ENCODE measurements around the gene C2CD5.

C2CD5 gene

DNA sequence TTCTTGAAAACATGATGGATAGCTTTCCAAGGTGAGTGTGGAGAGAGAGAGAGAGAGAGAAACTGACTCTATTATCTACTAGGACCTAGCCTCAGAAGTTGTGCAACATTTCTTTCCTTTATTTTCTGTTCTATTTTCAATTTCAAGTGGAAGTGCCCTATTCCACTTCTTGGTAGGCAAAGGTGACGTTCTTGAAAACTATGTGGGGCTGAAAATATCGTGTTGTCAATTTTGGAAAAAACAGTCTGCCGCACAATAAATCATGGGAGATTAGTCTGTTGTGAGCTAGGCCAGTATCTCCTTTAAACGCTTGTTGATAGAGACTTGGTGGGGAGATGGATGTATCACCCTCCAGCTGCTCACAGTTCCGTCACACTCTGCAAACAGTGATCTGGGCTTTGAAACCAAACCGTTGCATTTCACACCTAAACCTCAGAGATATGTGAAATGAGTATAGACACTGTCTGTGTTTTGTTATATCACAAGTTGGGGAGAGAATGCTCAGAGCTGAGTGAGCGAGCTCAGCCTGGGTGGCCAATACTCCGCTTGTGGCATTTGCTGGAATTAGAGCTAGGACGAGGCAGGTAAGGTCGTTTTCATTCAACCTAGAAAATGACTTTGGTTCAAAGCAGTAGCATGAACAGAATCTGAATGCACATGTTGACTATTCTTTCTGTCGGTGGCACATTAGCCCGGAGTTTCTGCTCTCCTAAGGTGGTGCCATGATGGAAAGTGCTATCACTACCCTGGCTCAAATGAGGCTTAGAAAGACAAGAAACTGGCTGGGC, 134.8 kb downstream of the C2CD5 start:
- DNase-seq, result no peak

DNA sequence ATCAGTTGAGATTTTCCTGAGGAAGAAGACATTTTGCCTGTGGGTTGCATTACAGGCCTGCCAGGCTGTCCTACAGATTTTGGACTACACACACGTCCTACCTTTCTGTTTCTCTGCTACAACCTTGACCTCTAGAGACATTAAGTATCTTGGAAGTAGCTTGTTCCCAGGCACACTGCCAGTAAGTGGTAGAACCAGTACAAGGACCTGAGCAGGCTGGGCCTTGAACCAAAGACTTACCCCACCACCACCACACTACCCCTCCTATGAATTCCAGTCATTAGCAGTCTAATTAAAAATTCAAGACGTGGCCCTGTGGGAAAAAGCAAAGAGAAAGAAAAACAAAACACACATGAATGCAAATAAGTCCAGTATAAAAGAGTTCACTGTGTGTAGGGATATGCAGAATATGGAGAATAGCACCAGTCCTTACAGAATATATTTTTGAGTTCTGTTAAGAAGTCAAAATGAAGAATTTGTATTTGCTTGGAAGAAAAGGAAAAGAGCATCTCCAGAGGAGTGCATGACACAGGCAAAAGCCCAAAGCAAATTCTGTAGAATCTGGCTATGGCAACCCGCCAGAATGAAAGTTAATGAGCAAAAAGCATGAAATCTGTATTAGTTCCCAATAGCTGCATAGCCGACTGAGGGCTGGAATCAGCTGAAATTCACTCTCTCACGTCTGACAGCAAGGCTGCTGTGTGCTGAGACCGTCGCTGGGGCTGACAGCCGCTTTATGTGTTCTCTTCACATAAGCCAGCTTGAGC, 135.5 kb downstream of the C2CD5 start:
- no peak for DNase-seq

DNA sequence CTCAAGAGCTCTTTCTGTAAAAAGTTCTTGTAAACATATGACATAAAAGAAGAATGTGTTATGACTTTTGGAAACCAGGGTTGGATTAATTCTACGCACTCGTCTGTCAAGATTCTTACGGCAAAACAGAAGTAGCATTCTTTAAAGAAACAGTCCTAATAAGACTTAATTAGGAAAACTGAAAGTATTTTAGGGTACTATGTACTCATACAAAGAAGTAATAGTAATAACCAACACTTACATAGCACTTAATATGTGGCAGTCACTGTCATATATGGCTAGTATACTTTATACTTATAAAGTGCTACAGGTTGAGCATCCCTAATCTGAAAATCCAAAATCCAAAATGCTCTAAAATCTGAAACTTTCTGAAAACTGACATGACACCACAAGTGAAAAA, 136.9 kb downstream of the C2CD5 start:
- DNase-seq, result no peak

DNA sequence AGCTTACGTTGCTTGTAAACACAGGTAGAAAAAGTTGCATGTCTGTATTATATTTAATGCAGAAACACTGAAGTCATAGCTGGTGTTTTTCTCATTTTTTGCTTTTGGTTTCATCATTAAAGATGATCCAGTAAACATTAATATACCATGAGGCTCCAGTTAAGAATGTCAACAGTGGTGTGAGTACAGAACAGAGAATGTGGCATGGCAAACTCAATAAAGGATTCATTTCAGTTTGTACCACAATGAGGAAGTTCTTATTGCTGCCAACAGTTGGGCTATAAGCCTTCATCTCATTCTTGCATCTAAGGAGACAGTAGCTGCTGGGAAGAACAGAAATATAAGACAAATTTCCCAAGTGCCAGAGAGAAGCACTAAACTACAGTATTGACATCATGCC, 137.7 kb downstream of the C2CD5 start:
- no peak for DNase-seq

DNA sequence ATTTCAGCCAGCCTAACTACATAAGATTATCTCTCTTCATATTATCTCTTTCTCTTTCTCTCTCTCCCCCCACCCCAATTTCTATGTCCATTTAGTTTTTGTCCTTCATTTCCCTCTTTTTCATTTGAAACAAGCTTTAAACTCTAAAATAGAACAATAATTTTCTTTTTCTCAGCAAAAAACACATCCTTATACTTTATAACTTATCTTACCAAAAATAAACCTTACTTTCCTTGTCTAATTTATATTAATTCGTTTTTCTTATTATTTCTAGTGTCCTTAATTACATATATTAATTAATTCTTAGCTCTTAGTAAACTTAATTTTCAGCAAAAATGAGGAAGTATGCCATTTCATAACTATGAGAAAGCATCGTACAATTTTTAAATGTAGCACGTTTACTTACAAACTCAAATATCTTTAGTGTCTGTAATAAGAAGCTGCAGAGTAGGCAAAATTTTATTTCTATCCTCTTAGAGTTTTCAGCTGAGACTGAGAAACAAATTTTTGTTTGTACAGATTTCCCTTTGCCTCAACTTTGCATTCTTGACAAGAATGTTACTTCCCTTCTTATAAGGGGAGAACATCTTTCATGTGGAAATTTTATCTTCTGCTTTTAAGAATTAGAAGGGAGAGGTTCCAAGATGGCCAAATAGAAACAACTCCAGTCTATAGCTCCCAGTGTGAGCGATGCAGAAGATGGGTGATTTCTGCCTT, 144.7 kb downstream of the C2CD5 start:
- DNase-seq, result no peak

Measured in NCI-H2227 treated with DMSO at 0.1 percent for 48 hours (cell line).